ENCODE measurements around the gene TEX14.
"Not testable (repeated sequence)": the region's sequence is repeated elsewhere in the genome, so short reads cannot be mapped to it uniquely, and the experiment has no call there.

Gene TEX14

GRCh38 chr17:58657962-58658803 lies 33.7 kb downstream of the TEX14 start:
- in situ Hi-C loops (cut with HindIII; ENCODE audit: low sequenced_read_pairs), result not testable (repeated sequence)

DNA sequence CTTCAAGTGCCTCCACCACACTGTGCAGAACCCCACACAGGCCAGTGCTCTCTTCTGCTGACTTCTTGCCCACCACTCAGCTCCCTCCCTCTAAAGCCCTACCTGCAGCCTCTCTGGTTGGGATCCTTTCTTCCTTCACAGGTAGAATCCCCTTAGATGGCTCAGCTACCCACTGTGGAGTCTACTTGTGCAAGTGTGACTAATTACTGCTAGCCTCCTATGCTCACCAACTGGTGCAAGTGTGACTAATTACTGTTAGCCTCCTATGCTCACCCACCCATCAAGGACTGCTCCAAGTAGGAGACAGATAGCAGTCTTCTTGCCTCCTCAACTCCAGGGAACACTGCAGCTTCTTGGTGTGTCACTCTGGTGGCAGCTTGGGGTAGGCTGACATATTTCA lies 43.6 kb downstream of the TEX14 start:
- in situ Hi-C loops (cut with HindIII; ENCODE audit: low sequenced_read_pairs), result no loop called here

GRCh38 chr17:58643147-58643546 lies 48.7 kb downstream of the TEX14 start:
- in situ Hi-C loops (cut with HindIII; ENCODE audit: low sequenced_read_pairs), result no loop called here

- in situ Hi-C loops (cut with HindIII; ENCODE audit: low sequenced_read_pairs), result no loop called here
Measured at GRCh38 chr17:58641887-58642311, 49.9 kb downstream of the TEX14 start.

- in situ Hi-C loops (cut with HindIII; ENCODE audit: low sequenced_read_pairs), result no loop called here
Measured at GRCh38 chr17:58640202-58640601, 51.6 kb downstream of the TEX14 start.

DNA sequence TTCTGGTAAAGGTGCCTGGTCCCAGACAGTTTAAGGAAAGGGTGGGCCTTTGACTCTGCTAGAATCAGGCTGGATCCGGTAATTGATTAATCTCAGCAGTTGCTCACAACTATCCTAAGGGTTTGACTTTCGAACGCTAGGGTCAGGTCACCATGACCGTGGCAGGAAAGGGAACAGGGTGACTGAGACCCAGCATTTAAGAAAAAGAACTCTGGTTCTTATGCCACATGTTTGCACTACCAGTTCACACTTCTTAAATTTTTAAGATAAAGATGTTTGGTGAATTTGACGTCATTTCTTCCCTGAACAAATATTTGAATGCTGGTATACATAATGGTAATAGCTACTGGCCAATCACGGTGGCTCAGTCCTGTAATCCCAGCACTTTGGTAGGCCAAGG lies 52.2 kb downstream of the TEX14 start:
- in situ Hi-C loops (cut with HindIII; ENCODE audit: low sequenced_read_pairs), result no loop called here

DNA sequence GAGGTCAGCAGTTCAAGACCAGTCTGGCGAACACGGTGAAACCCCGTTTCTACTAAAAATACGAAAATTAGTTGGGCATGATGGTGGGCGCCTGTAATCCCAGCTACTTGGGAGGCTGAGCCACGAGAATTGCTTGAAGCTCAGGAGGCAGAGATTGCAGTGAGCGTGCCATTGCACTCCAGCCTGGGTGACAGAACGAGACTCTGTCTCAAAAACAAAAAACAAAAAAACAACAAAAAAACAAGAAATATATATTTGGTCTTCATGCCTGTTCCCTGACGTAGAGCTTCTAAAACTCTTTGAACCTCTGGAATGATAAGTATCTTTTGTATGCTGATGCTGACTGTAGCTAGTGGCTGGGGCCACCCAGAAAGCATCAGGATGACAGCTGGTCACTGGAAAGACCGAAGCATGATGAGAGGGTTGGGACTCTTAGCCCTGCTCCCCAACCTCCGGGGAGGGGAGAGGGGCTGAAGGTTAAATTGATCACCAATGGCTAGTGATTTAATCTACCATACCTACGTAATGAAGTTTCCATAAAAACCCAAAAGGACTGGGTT lies 54.8 kb downstream of the TEX14 start:
- in situ Hi-C loops (cut with HindIII; ENCODE audit: low sequenced_read_pairs), result no loop called here

- in situ Hi-C loops (cut with HindIII; ENCODE audit: low sequenced_read_pairs), result no loop called here
Measured at GRCh38 chr17:58632324-58633314, 59.2 kb downstream of the TEX14 start.

DNA sequence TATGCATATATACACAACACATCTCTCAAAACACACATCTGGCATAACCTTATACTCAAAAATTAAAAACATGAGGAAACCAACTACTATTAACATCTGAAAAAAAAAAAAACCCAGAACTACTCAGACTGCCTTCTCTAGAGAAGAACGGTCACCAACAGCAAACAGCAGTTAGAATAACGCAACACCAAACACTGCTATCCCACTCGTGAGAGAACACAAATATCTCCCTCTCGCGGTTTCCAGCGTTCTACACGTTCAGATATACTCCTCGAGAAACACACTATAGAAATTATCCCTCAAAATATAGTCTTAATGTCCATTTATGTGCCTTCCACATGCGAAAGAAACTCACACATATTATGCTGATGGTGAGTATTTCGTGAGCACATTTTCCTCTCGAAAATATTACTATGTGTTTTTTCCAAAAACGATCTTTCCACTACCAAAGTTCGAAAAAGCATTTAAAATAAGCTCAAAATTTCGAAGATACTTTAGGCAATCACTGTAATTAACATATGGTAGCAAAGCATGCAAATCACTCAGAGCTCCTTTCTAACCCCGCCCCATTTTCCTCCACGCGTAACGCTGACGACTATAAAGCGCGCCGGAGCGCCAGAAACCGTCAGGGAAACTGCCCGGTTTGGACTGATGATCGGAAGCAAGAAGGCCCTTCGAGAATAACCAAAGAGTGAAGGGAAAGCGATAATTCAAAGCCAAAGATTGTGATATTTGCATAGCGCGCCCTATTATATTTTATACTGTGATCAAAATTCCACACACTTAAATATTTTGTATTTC lies 60.1 kb downstream of the TEX14 start:
- in situ Hi-C loops (cut with HindIII; ENCODE audit: low sequenced_read_pairs), result no loop called here

GRCh38 chr17:58630883-58631522 lies 60.8 kb downstream of the TEX14 start:
- in situ Hi-C loops (cut with HindIII; ENCODE audit: low sequenced_read_pairs), result no loop called here

GRCh38 chr17:58626905-58627304 lies 64.9 kb downstream of the TEX14 start:
- in situ Hi-C loops (cut with HindIII; ENCODE audit: low sequenced_read_pairs), result no loop called here

DNA sequence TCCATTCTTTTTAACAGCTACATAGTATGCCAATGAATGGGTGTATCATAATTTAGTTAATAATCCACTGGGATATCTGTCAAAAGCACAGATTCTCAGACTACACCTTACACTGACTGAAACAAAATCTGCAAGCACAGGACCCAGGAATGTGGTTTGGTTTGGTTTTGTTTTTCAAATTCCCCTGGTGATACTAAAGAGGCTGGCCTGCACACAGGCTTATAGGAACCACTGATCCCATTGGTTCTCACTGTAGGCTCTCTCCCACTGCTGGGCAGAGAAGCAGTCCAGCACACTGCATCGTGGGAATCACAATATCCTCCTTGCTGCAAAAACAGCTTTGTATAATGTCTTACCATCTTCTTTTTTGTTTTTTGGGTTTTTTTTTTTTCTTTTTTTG lies 67.1 kb downstream of the TEX14 start:
- in situ Hi-C loops (cut with HindIII; ENCODE audit: low sequenced_read_pairs), result no loop called here

DNA sequence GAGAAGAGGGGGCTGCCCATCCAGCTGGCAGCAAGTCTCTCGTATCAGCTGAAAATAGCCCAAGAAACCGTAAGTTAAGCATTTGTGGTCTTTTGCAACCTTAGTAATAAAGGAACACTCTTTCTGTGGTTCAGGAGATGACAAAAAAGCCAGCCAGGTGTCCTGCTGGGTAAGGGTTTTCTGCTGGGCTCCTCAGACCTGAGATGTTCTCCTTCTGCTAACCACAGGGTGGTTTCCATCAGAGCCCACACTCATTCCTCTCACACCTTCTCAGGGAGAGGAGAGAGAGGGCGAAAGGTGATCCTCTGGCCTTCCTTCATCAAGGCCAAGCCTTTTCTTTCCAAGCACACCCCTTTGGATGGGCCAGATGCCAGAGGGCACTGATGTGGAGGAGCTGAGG lies 70.7 kb downstream of the TEX14 start:
- in situ Hi-C loops (cut with HindIII; ENCODE audit: low sequenced_read_pairs), result no loop called here

GRCh38 chr17:58618336-58618735 lies 73.5 kb downstream of the TEX14 start:
- in situ Hi-C loops (cut with HindIII; ENCODE audit: low sequenced_read_pairs), result no loop called here

- in situ Hi-C loops (cut with HindIII; ENCODE audit: low sequenced_read_pairs), result no loop called here
Measured at GRCh38 chr17:58617563-58617962, 74.3 kb downstream of the TEX14 start.

GRCh38 chr17:58615768-58616659 lies 75.8 kb downstream of the TEX14 start:
- in situ Hi-C loops (cut with HindIII; ENCODE audit: low sequenced_read_pairs), result no loop called here

GRCh38 chr17:58614859-58615459 lies 76.9 kb downstream of the TEX14 start:
- in situ Hi-C loops (cut with HindIII; ENCODE audit: low sequenced_read_pairs), result no loop called here

DNA sequence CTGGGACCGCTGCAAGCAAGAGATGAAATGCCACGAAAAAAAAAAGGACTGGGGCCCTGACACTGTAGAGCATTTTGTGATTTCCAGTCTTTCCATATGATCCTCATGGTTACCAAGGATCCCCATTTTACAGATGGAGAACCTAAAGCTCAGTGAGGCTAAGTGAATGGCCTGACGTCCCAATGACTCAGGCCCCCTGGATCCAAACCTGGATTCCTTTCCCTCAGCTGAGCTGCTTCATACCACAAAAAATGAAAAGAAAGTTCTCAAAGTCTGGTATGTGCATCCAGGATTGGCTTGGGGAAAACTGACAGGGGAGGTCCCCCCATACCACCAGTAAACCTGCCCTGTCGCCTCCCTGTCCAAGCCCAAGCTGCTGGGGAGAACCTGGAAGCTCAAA lies 80.5 kb downstream of the TEX14 start:
- in situ Hi-C loops (cut with HindIII; ENCODE audit: low sequenced_read_pairs), result no loop called here

DNA sequence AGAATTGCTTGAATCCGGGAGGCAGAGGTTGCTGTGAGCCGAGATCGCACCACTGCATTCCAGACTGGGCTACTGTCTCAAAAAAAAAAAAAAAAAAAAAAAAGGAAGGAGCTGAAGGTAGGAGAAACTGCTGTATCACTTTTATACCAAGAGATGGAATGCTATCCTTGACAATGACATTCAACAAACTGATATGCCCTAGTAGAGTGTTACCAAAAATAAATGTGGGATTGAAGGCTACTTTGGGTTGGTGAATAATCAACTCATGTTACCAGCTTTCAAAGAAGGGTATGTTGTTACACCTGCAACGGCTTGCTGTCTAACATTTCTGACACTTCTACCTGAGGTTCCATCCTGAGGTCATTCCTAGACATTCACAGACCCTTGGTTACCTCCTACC lies 84.9 kb downstream of the TEX14 start:
- in situ Hi-C loops (cut with HindIII; ENCODE audit: low sequenced_read_pairs), result no loop called here

Measured in DLD1 (cell line).